Right lobe of liver (tissue), 4 donors: ENCODE measurements around the gene ENTR1.

Source experiments
- CTCF ChIP-seq, 4 donors: fragments of 200-600 bp in 3 of 4; fragments of 450-650 bp in 1 of 4; IDR thresholded peaks; one replicate each; pipeline versions ENCODE4 v1.5.1 to v1.8.0; 2016 to 2022; ENCODE audit warnings: antibody characterized with exemption in 4 of 4, mild to moderate bottlenecking in 2 of 4
- POLR2A ChIP-seq: fragments of 450-650 bp; IDR thresholded peaks from one replicate; pipeline ENCODE4 v1.6.1; 2017; ENCODE audit warnings: antibody characterized with exemption, mild to moderate bottlenecking
- donor health status: DM: no; HTN: no; CAD: no.
- donor health status: DM: no; HTN: no; CAD: no.
- donor health status: DM: no; HTN: yes; CAD: no.

DNA sequence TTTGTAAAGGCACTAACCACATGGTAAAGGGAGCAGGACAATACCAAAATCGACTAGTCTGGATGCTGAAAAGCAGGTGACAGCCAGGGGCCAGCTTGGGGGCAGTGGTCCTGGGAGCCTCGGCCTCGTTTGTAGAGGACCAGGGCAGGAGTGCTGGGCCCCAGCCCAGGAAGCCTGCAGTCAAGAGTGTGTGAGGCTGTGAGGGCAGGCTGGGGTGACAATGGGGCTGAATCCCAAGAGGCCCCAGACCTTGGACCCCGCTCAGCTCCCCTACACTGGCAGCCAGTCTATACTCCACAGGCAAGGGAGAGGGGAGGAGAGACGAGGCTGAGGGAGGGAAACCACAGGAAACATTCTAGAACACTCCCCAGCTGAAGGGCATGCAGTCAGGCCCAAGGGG is 31.9 kb upstream of the ENTR1 start:
- TF ChIP-seq CTCF (IDR thresholded peaks at IDR 0.05) = no peak
- no peak for TF ChIP-seq POLR2A
